Hindlimb muscle (tissue), 1 donor: Measurements from ENCODE around the gene MRPS27. TPM values are rescaled to one million over a fixed set of nuclear protein-coding genes. Genes with fewer than 3 reads are reported as not detected.

Experiments used
- DNase-seq: peaks from one replicate; pipeline ENCODE4 v3.0.0-alpha.2; 2013
- polyA plus RNA-seq: library from polyadenylated mRNA; unstranded; fragments of 120-200 nt; gene quantifications from one replicate; pipeline ENCODE4 v1.2.1, GENCODE V29; 2013; ENCODE audit not compliant: insufficient read length

Gene MRPS27
- polyA plus RNA-seq, 1 donor: 44.0 TPM

DNA sequence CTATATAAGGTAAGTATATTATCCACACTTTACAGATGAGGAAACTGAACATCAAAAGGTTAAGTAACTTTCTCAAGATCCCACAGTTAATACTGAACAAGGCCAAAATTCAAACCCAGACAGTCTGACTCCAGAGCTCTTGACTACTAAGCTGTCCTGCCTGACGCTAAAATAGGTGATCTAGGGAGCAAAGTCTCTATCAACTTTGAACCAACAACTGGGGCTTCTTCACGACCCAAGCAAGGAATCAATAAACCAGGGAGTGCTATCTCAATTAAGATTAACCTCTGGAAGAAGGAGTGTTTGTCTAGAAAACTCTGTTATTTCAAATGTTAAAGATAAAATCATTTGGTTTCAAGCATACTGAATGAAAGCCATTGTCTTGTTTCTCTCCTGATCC lies 64.4 kb downstream of the MRPS27 start:
- no peak for DNase-seq

DNA sequence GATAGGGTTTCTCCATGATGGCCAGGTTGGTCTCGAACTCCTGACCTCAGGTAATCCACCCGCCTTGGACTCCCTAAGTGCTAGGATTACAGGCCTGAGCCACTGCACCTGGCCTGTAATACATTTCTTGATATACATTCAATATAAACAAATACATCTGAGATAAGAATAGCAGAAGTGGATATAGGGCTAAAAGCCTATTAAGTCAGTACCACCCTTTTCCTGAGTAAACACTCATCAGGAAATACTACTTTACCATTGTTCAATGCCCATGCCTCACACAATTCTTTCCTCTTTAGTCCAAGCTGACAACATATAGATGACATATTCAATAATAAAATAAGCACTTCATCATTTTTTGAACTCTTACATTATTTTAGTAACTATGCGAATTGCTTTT lies 64.8 kb downstream of the MRPS27 start:
- DNase-seq: no peak

DNA sequence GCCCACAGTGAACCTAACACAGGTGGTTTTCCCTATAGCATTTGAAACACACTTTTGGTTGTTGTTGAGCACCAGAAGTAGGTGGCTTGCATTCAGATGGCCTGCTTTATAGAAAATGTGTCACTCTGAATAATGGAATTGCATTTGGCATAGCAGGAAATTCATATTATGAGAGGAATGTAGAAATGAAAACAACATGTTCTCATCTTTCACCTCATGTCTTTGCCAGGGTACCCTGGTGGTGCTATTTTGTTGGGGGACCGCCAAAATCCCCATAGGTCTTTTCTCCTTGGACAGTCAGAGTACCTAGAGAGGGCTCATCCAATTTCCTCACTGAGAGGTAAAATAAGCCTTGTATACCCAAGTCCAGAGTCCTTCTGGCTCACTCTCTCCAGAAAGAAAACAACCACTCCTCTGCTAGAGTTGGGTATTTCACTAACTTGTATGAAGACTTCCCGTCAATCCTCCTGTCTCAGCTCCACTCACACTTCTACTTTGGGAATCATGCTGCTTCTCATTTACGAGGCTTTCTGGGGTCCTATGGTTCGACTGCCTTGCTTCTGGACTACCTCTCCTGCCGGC lies 67.4 kb downstream of the MRPS27 start:
- no peak for DNase-seq

DNA sequence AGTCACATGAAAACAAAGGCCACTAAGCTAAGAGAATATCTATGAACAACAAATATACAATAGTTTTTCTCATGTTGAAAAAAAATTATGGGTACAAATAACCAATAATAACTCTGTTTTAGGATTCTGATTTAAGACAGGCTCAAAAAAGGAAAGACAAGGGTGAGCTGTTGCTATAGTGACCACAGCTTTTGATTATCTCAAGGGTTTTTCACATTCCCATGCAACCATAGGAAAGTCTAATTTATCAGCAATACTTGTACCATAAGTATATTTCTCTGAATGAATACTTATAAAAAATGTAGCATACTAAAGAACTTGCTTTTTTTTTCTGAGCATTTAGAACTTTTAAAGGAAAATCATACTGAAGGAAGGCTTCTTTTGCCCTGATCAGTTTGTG lies 68.0 kb downstream of the MRPS27 start:
- DNase-seq: no peak

DNA sequence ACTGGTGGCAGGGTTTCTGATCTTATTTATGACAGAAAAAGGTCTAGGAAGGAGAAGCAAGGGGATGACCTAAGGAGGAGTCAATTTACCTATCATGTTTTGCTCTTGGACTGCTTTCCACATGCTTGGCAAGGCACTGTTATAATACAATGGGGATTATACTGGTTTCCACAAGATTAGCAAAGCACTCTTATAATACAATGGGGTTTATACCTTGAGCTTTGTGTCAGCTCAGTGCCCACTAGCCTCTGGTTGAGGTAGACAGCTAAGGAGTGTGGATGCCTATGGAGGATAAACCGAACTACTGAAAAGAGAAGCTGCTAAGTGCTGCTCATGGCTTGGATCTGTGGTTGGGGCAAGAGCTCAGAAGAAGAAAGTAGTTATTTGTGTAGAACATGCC lies 68.7 kb downstream of the MRPS27 start:
- DNase-seq: no peak

DNA sequence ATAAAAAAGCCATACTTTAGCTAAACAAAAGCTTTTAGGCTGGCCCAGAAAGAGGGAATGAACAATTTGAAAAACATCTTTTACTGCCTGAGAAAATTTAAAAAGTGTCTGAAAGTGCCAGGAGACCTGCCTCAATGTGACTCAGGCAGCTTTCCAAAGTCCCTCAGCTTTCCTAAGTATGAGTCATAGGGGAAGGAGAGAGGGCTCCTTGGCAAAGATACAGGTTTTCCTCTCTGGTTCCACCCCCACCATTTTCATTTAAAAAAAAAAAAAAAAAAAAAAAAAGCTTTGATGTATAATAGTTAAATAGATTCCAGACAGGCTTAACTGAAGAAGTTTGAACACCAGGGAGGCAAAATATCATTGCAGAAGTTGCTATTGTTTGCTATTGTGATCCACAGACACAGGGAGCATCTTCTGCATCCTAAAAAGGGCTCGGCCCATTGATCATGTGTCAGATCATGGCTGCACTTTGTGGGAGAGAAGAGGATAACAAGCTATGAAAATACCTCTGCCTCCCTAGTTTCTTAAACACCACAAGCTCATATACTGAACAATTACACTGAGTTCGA lies 71.5 kb downstream of the MRPS27 start:
- peak; percentile 73 for DNase-seq

DNA sequence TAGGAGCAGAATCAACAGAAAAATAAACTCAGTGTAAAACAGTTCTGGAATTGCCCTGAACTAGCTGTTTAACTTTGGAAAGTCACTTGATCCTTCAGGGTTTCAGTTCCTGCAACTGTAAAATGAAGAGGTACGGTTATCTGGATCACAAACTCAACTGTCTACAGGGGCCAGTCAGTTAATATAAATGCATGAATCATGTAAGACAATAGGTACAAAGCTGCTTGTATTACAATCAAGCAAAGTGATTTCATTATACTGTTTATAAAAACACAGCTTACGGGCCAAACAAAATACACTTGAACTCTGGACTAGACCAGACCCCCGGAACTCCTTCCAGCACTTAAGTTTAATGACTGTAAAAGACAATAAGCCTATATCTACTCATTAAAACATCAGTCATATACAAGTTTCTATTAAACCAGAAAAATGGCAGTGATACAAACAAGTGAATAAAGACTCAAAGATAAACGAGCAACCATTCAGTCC lies 73.0 kb downstream of the MRPS27 start:
- no peak for DNase-seq

DNA sequence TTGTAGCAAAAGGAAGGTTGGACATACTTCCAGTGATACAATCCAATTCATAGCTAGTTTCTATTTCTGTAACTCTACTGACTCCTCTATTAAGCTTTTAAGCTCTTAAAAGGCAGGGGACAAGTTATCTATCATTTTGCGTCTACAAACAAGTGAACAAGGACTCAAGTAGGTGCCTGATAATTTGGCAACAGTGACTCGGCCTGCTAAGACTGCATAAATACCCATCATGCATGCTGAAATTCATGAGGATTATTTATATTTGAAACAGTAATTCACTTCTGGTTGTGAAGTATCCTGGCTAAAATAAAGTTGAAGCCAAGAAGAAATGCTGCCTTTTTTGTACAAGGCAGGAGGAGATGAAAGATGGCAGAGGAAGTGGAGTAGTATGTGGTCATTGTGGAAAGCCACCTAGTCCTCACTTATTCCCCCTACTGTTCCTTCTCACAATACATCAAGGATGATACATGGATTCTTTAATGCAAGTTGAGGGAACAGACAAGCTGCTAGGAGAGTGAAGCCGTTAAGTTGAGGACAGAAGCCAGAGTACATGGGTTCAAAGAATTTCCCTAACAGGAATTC lies 74.0 kb downstream of the MRPS27 start:
- DNase-seq: no peak

DNA sequence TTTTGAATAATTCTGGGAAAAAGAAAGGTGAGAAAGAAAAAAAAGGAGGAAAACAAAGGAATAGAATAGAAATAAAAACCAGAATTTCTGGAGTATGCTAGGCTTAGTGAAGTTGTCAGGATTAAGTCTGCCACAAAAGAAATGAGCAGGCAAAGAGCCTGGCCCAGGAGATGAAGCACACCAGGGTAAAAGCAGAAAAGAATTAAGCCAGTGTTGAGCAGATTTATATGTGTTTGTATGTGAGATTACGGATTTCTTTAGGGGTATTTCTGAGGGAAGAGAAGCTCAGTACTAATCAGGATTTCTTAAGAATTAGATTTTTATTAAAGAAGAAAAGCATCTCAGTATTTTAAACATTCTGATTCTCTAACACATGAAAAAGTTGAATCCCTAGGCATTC lies 74.5 kb downstream of the MRPS27 start:
- DNase-seq: no peak

DNA sequence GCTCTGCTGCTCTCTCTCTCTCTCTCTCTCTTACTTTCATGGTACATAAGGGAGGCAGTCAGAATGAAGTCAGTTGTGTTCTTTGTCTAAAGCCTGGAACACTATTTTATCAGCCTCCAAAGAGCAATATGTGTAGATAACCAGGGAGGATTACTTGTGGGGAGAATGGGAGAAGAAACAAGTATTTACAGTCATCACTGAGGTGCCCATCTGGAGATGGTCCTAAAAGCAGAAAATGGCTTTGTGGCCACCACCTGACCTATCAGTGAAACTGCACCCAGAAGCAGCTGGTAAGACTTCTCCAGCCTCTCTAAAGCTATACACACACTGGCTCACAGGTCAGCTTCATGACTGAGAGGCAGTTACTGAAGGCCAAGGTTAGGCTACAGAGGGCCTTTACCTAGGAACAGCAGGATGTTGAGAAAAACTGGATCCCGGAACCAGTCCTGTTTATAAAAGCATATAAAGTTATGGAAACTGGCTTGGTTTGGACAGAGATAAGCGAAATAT lies 75.1 kb downstream of the MRPS27 start:
- no peak for DNase-seq

DNA sequence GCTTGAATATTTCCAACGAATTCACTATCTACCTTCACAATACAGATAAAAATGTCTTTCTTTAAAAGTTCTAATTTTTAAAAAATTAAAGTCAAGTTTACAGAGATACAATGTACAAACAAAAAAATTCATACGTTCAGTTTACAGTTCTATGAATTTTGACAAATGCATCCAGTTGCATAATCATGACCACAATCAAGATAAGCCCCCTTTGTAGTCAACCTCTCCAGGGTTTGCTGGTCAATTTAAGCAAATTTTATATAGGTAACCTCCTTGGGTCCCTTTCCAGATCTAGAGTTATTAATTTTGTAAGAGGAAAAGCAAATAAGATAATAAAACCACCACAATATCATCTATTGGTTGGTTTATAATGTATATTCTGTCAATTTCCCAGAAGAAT lies 76.3 kb downstream of the MRPS27 start:
- DNase-seq: no peak

DNA sequence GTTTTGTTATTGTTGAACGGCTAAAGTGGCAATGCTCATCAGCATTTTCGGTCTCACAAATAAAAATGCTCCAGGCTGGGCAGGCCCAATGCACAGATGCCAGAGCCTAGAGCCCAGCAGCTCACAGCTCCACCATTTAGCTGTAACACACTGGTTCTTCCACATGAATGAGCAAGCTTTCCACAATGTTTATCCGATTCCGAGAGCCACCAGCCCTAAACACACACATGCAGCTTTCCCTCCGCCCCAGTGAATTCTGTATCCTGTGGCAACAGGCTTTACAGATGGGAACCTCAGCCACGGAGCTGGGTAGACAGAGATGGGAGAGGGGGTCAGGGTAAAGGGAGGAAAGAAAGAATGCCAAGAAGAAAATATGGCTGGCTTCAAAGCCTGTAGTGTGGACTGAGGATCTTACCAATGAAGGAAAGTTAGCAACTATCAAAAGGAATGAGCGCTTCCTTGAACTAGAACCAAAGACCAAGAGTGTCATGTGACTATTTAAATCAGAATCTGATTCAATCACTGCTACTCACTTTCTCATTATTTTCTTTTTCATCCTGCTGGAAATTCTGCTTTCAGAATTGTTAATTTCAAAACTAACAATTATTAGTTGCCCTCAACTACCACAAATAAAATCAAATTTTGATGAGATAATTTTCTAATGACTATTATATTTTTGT lies 77.1 kb downstream of the MRPS27 start:
- no peak for DNase-seq

DNA sequence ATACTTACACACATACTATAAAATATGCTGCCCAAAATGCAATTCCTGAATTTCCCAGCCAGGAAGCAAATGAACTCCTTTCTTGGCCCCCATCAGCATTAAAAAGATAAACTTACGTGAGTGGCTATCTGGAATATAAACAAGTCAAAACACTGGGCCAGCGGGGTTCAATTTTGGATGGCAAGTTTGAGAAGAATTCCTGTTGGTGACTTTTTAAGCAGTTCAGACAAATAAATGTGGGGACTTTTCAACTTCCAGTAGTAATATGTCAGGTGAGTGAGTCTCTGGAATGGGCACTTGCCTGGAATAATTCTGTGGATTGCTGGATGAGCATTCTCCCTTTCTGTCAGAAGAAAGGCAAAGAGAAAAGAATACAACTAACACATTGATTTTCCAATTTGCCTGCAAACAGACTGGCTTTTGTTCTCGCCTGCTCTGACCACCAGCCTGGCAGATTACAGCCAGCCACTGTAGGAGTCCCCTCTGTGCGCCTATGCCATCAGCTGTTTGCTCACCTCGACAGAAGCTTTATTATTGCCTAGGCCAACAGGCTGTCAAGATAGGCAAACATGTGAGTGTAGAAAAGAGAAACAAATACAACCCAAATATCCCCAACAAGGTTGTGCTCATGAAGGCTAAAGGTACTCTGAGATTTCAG lies 78.6 kb downstream of the MRPS27 start:
- no peak for DNase-seq

DNA sequence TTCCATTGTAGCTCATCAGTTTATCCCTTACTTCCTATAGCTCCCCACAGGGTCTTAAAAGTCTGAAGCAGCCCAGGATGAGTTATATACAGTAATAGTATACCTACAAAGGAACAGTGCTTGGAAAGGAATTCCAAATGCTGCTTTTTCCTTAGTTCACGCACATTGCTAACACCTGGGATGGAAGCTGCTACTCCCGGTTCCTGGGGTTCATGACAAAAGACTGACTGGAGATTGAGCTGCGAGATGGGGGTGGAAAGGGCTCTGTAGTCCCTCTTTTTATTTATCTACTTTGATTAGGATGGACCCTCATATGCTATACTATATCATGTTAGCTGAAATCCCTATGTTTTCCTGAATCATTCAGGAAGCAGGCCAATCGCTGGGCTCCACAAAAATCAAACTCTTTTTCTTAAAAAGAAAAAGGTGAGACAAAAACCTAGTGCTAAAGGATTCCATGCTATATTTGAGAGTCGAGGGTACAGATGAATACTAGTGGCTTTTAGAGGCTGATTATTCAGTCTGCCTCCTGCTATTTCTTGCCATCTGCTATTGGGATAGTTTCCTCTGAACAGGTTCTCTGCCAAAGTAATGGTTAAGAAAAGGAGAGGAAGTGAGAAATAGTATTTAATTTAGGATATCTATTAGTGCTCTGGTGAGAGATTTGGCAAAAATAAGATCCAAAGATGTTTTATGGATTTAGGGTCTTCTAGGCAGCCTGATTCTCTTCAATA lies 81.2 kb downstream of the MRPS27 start:
- no peak for DNase-seq

DNA sequence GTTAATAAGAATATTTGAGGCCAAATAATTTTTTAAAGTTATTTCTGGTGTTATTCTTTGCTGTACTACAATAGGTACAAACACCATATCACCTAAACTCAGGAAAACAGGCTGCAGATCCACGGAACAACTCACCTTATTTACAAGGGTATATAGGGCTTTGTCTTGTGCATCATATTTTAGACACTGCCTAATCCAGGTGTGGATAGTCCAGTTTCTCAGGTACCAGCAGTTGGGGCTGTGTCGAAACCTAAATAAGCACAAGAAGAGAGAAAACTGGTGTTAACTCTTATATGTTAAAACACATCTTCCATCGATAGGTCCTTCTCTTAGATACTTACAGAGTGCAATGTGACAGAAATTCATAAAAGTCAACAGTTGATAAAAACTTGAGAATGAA lies 82.2 kb downstream of the MRPS27 start:
- DNase-seq: no peak

DNA sequence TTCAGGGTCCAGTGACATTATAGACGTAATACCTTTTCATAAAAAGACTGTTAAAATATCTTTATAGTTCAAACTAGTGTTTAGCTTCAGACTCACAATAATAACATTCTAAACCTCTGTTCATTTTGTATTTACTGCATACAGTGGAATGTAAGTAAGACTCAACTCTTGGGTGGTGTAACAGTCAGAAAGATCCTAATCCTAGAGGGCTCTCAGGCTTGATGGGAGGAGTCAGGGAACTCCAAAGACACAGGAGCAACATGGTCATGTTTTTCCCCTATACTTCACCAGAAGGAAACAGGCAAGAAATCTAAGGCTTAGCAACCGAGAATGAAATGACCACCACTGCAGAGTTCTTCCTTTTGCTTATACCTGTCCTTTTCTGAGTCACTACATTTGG lies 82.6 kb downstream of the MRPS27 start:
- DNase-seq: no peak

DNA sequence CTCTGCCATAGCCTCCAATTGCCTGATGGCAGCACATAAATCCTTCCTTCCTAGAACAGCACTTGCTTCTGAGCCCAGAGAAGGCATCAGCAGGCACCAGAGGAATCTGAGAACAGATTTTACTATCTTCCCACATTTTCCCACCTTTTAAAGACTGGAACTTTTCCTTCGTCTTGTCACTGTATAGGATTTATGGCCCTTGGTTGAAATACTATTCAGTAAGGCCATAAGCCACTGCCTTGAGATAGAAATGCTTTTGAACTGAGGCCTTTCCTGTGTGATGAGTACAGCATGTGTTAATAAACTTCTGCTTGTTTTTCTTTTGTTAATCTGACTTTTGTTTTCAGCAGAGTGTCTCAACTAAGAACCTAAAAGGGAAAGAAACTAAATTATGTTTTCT lies 84.3 kb downstream of the MRPS27 start:
- DNase-seq: no peak

DNA sequence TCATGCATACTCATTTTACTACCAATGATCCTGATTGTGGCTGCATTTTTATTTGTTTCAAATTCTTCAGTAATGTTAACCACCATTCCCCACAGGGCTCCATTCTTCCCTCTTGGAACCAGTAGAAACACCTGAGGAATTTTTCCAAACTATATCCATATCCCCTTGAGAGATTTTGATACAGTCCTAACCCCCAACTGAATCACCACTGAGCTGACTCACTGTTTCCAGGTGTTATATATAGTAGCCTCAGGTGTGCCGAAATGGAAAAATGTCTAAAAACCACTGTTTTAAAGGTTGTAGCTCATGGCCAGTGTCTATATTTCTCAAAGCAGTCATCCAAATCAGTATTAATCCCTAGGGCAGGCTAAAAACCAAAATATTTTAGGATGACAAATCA lies 85.2 kb downstream of the MRPS27 start:
- DNase-seq: no peak

DNA sequence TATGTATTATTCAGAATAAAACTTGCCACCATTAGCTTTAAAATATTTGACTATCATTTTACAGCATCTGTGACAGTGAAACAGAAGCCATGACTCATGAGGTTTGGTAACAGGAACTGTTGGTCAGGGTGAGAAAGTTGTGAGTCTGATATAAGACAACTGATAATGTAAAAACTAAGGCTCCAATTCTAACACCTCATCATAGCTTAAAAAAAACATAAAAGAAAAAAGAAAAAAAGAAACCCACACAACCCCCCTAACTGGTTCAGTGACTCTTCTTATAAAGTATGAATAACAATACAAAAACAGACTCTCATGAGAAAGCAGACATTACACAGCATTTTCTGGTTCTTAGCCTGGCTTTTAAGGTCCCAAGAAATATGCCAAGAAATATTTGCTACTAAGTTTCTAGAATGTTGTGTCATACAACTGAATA lies 85.8 kb downstream of the MRPS27 start:
- DNase-seq: no peak

DNA sequence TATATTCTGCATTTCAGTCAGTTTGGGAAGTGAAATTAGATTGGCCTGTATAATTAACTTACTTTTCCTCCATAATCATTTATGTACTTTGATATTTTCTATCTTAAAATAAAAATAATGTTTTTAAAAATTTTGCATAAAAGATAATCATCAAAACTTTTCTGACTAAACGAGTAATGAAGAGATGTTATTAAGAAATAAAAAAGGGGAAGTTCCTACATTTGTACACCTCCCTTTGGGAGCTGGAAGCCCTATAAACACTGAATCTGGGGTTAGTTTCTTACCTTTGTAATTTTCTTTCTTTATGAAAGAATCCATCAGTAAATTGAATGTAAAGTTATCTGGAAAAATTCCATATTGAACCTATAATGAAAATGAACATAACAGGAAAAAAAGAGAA lies 86.2 kb downstream of the MRPS27 start:
- no peak for DNase-seq

DNA sequence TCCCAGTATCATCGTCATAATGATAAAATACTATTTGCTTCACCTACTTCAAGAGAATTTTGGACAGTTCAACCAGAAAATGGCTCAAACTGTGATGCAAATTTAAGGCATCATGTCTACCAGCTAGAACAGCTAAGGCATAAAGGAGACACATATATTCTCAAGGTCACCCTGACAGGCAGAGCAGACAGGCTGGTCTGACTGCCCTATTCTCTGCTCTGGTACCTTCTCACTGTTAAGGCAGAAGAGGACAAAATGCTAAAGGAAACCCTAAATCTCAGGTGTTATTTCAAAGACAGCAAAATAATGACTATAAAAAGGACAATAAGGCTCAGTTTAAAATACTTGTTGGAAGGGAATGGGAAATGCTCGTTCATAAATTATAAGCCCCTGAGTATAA lies 87.2 kb downstream of the MRPS27 start:
- no peak for DNase-seq

DNA sequence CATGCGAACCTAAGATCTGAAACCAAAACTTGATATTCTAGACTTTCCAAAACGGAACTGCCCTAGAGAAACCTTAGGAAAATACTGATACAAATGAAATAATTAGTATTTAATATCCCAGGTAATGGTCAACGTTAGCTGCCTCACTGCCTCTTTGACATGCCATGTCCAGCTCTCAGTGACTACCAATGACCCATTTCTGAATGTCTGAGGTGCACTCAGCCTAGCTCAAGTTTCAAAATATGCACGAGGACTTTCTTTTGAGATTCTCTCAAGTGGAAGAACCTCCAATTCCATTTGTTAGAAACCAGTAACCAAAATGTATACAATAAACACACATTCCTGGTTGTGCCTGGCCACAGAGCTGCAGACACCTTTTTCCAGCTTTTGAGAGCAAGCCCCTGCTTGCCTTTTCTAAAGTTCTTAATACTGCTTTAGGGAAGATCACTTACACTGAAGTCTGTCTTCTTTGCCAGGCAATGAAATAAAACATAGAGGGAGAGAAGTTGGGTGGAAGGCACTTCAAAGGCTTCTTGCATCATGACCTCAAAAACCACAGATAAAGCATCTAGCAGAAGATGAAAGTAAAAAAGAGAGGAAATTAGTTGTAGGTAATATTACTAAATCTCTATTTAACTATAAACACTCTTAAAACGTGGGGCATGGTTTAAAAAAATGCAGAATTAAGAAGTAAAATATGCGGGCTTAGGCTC lies 87.9 kb downstream of the MRPS27 start:
- no peak for DNase-seq
